T-helper 2 cell treated with Interferon-gamma antibody and Interleukin-4, amounts not matched to agents 5 μg/mL and 100 μg/mL, for 36 hours (primary cell): ENCODE results near the gene CA12.
"Not testable (repeated sequence)": the region's sequence is repeated elsewhere in the genome, so short reads cannot be mapped to it uniquely, and the experiment has no call there.

Experiments
- DNase-seq: peaks from one replicate; pipeline ENCODE4 v3.0.0; 2021; ENCODE audit warnings: low spot score
- H3K27ac Mint-ChIP-seq: one replicate; pipeline ENCODE4 v1.8.0; 2021; ENCODE audit warnings: mild to moderate bottlenecking, mixed read lengths
- H3K27me3 Mint-ChIP-seq: one replicate; pipeline ENCODE4 v1.8.0; 2021; ENCODE audit warnings: low read depth, mixed read lengths
- H3K36me3 Mint-ChIP-seq: one replicate; pipeline ENCODE4 v1.8.0; 2021; ENCODE audit warnings: low read depth, mixed read lengths
- H3K4me1 Mint-ChIP-seq: one replicate; pipeline ENCODE4 v1.8.0; 2021; ENCODE audit warnings: low read depth, mixed read lengths
- H3K4me3 Mint-ChIP-seq: one replicate; pipeline ENCODE4 v1.8.0; 2022; ENCODE audit warnings: mild to moderate bottlenecking, moderate library complexity, mixed read lengths
- H3K9me3 Mint-ChIP-seq: one replicate; pipeline ENCODE4 v1.8.0; 2021; ENCODE audit warnings: mixed read lengths

The CA12 gene

DNA sequence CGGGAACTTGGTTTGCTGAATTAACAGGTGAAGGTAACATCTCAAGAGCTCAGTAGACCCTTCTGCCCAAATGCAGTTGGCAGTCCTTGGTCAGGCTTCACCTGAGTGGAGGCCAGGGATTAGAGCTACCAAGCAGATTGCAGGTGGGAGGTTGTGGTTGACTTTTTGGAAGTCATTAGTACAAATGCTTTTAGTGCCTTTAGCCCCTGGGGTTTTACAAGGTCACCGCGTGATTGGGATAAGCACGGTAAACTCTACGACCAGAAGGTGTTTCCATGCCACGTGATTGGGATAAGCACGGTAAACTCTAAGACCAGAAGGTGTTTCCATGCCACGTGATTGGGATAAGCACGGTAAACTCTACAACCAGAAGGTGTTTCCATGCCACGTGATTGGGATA, 61.2 kb downstream of the CA12 start:
- not testable (repeated sequence) for H3K27ac Mint-ChIP-seq, H3K4me3 Mint-ChIP-seq, H3K36me3 Mint-ChIP-seq, H3K9me3 Mint-ChIP-seq, H3K4me1 Mint-ChIP-seq, DNase-seq, H3K27me3 Mint-ChIP-seq

DNA sequence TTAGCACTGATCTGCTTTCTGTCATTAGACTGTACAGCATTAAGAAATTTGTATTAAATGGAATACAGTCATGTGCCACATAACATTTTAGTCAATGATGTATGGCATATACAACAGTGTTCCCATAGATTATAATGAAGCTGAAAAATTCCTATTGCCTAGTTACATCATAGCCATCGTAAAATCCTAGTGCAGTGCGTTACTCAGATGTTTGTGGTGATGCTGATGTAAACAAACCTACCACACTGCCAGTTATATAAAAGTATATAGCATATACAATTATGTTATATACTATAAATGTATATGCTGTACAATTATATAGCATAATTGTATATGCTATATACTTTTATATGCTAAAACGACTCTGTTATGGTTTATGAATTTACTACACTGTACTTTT, 62.6 kb downstream of the CA12 start:
- no peaks in the 10 kb centered on the region for H3K36me3 Mint-ChIP-seq
- H3K27ac Mint-ChIP-seq = no peak overlapping the region
- no peaks in the 10 kb centered on the region for H3K4me1 Mint-ChIP-seq
- H3K4me3 Mint-ChIP-seq = no peak overlapping the region
- DNase-seq = no peak
- peaks cover 10% of the 10 kb centered on the region for H3K27me3 Mint-ChIP-seq
- H3K9me3 Mint-ChIP-seq = no peaks in the 10 kb centered on the region

DNA sequence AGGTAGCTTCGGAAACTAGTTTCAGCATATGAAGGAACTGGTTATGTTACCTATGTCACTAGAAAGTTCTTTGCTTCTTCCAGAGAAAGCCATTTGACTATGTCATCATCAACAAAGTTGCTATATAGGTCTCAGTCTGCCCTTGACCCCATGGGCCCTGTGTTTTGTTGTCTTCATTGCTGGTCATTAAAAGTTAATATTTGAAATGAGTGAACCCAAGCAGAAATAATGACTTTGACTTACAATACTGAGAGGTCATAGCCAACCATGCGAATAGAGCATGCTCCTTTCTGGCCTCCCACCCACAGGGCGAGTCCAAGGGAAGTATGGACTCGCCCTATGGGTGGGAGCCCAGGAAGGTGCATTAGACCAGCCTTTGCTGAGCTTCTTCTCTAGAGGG, 63.3 kb downstream of the CA12 start:
- H3K4me1 Mint-ChIP-seq = no peaks in the 10 kb centered on the region
- H3K9me3 Mint-ChIP-seq = no peaks in the 10 kb centered on the region
- no peak overlapping the region for H3K27ac Mint-ChIP-seq
- H3K27me3 Mint-ChIP-seq = peaks cover 11% of the 10 kb centered on the region
- no peak overlapping the region for H3K4me3 Mint-ChIP-seq
- no peak for DNase-seq
- H3K36me3 Mint-ChIP-seq = no peaks in the 10 kb centered on the region

DNA sequence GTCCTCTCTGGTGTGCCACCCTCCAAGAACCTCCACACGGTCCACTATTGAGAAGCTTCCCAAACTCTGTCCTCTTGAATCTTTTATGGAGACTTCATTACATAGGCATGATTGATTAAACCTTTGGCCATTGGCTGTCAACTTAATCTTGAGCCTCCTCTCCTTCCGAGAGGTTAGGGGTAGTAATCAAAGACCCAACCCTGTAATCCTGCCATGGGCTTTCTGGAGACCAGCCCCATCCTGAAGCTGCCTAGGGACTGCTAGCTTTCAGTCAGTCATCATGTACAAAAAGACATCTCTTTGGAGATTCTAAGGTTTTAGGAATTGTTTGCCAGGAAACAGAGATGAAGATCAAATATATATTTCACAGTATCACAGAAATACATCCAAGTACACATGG, 67.2 kb downstream of the CA12 start:
- H3K4me1 Mint-ChIP-seq = no peaks in the 10 kb centered on the region

DNA sequence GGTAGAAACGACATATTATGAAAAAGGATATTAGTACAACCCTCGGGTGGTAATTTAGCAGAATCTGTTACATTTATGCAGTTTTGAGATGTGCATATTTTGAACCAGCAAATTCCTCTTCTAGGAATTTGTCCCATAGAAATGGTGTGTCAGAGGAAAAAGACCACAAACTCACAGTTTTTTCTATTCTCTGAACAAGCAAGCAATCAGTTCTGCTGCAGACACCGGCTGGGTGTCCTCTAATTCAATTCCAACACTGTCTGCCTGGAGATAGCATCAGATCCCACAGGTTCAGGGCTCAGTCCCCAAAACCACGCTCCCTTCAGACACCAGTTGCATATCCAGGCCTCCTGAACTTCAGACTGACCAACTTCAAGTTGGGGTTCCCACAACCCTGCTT, 67.8 kb downstream of the CA12 start:
- H3K27ac Mint-ChIP-seq = no peak overlapping the region

More for the DNA sequence above, 67.2 kb downstream of the CA12 start:
- Mint-ChIP-seq H3K9me3 (no peaks in the 10 kb centered on the region), H3K4me3 (no peak overlapping the region), H3K27me3 (peaks cover 11% of the 10 kb centered on the region), H3K27ac (no peak overlapping the region), H3K36me3 (no peaks in the 10 kb centered on the region)
- DNase-seq = no peak

DNA sequence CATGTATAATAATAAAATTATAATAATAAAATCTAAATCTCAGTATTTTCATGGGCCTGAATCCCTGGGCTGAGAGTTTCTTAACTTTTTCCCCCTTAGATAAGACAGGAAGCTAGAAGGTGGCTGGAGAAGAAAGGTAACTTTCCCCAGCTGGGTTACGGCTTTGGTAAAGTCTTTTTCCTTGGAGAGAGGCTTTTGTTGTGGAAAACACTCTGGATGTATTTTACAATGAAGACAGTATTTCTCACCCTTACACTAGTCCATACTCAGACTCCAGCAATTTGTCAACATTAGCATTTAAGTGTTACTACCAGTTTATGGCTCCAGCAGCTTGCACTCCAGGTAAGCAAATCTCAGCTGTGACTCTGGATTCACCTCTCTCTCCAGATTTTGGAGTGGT, 69.4 kb downstream of the CA12 start:
- Mint-ChIP-seq H3K27me3 (peaks cover 6% of the 10 kb centered on the region), H3K4me1 (no peaks in the 10 kb centered on the region), H3K9me3 (no peaks in the 10 kb centered on the region), H3K4me3 (no peak overlapping the region), H3K36me3 (no peaks in the 10 kb centered on the region), H3K27ac (no peak overlapping the region)
- DNase-seq = no peak

More for the DNA sequence above, 67.8 kb downstream of the CA12 start:
- Mint-ChIP-seq H3K9me3 (no peaks in the 10 kb centered on the region), H3K36me3 (no peaks in the 10 kb centered on the region), H3K27me3 (peaks cover 11% of the 10 kb centered on the region), H3K4me3 (no peak overlapping the region), H3K4me1 (no peaks in the 10 kb centered on the region)
- DNase-seq = no peak

DNA sequence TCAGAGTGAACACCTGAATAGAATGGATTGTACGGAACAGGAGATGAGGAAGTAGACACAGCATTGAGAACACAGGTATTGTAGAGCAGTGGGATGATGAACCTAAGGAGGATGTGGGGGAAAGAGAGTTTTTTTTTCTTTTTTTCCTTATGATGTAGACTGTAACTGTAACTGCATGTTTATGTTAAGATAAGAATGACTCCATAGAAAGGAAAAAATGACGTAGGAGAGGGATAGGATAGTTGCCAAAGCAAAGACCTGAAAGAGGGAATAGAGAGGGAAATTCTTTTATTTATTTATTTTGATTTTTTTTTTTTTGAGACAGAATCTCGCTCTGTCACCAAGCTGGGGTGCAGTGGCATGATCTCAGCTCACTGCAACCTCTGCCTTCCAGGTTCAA, 71.0 kb downstream of the CA12 start:
- Mint-ChIP-seq H3K4me1 (no peaks in the 10 kb centered on the region), H3K27me3 (peaks cover 2% of the 10 kb centered on the region), H3K4me3 (no peak overlapping the region), H3K36me3 (peaks cover 4% of the 10 kb centered on the region), H3K27ac (no peak overlapping the region), H3K9me3 (no peaks in the 10 kb centered on the region)
- DNase-seq = no peak

DNA sequence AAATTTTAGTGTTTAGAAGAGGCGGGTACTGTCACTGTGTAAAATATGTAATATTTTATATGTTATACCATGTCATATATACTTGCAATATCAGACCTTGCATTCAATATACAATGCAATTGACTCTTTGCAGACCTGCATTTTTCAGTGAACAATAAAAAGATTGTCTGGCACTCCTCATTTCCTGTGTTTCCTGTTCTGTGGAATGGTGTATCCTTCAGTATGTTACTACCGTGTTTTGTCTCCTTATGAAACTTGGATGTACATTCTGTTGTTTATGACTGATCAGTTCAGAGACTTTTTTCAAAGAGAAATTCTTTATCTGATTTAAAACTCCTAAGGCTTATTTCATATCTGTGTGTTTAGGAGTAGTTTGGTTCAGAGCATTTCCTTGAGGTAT, 72.7 kb downstream of the CA12 start:
- H3K4me3 Mint-ChIP-seq = no peak overlapping the region
- H3K27me3 Mint-ChIP-seq = peaks cover under 1% of the 10 kb centered on the region
- H3K27ac Mint-ChIP-seq = no peak overlapping the region
- DNase-seq = no peak
- peaks cover 4% of the 10 kb centered on the region for H3K36me3 Mint-ChIP-seq
- H3K4me1 Mint-ChIP-seq = no peaks in the 10 kb centered on the region
- no peaks in the 10 kb centered on the region for H3K9me3 Mint-ChIP-seq

DNA sequence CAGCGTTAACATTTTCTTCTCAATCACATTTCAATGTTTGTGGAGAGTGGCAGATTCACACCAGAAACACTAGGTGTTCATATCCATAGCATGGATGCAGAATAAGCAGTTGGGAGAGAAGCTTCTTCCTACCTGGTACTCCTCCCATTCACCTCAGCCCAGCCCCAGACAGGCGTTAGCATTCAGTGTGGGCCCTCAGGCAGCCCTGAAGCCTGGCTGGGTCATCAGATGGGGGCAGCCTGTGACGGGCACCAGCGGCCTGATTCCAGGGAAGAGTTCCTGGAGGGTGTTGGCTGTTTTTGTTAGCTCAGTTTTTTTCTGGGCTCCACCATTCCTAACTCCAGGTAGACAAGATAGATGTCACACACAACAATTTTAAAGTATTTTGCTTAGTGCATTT, 73.2 kb downstream of the CA12 start:
- Mint-ChIP-seq H3K36me3 (peaks cover 4% of the 10 kb centered on the region), H3K27me3 (no peaks in the 10 kb centered on the region), H3K4me1 (no peaks in the 10 kb centered on the region), H3K27ac (no peak overlapping the region), H3K4me3 (no peak overlapping the region), H3K9me3 (no peaks in the 10 kb centered on the region)
- no peak for DNase-seq

DNA sequence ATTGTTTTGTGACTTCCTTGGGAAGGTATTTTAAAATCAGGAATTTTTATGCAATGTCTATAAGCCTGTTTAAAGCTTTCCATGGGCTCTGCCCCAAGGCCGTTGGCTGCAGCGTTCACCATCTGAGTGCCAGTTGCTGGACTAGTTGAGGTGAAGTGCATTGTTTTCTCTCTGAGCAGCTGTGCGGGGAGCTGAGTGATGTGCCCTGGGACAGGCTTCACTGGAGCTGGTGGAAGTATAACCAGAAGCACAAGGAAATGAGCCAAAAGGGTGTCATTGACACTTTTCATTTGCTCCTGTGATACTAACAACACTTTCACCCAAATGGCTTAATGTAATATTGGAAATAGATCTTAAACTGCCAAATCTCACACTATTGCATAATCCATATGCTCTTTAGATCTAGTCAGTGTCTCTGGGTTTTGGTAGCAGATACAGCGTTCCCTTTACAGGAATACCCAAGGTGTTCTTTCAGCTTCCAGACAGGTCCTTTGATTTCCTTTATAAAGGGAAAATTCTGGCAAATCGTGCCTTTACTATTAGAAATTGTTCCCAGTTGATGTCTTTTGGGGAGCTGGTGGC, 75.1 kb downstream of the CA12 start:
- peaks cover 4% of the 10 kb centered on the region for H3K36me3 Mint-ChIP-seq
- no peaks in the 10 kb centered on the region for H3K9me3 Mint-ChIP-seq
- H3K27ac Mint-ChIP-seq = no peak overlapping the region
- no peaks in the 10 kb centered on the region for H3K27me3 Mint-ChIP-seq
- DNase-seq = no peak
- no peak overlapping the region for H3K4me3 Mint-ChIP-seq
- no peaks in the 10 kb centered on the region for H3K4me1 Mint-ChIP-seq

DNA sequence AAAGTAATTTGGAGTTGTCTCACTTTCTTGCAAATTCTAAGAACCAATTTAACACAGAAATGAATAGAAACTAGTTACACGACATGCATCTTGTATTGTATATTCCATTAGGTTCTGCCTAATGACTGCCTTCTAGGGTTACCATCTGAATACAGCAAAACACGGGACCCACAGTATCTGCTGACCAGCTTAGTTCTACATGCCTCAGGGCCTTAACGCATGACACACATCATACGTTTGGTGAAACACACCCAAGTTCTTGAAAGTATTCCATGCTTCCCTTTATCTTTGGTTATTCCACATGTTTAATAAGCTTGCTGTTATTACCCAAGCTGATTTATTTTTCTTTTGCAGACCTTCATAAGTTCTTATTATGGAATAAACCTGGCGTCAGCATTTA, 76.4 kb downstream of the CA12 start:
- DNase-seq = no peak
- H3K36me3 Mint-ChIP-seq = peaks cover 4% of the 10 kb centered on the region
- H3K27ac Mint-ChIP-seq = no peak overlapping the region
- no peak overlapping the region for H3K4me3 Mint-ChIP-seq
- no peaks in the 10 kb centered on the region for H3K27me3 Mint-ChIP-seq
- no peaks in the 10 kb centered on the region for H3K9me3 Mint-ChIP-seq
- no peaks in the 10 kb centered on the region for H3K4me1 Mint-ChIP-seq

DNA sequence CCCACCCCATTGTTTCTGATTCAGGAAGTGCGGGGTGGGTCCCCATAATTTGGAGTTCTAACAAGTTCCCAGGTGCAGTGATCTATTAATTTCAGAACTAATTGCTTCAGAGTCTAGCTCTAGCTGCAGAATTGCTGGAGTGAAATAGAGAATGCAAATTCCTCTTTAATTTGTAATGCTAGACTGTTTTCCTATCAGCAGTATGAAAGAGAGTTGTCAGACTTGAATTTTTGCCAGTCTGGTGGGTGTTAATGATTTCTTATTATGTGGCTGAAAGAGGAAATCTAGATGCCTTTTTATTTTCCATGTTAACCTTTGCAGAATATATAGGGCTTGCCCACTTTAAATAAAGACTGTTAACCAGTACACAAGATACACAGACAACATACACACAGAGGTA, 80.6 kb downstream of the CA12 start:
- no peak overlapping the region for H3K4me3 Mint-ChIP-seq
- DNase-seq = no peak
- H3K27me3 Mint-ChIP-seq = no peaks in the 10 kb centered on the region
- H3K36me3 Mint-ChIP-seq = no peaks in the 10 kb centered on the region
- H3K4me1 Mint-ChIP-seq = no peaks in the 10 kb centered on the region
- H3K9me3 Mint-ChIP-seq = no peaks in the 10 kb centered on the region
- no peak overlapping the region for H3K27ac Mint-ChIP-seq

DNA sequence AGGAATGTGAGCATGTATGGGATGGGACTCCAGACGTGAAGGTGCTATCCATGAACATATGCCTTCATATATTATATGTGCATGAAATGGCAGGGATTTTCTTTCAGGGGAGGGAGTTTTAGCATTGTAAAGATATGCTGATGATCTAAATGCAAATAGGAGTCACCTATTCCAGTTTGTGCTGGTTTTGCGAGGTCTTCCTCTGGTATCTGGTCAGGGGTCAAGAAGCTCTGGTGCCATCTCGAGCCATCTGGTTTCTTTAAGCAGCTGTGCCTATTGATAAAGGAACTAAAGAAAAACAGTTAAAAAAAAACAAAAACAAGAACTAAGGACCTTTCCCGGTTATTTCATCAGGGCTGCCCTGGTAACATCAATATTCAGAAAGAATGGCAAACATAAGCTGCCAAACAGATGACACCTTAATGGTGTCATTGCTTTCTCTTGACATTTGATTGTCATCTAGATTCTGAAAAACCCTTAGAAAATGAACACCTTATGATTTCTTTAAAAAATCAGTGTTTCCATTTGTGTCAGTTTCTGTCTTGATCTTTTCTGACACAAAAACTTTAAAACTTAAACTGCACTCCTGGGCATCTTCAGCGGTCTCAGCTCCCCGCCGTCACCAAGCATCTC, 81.6 kb downstream of the CA12 start:
- no peak for DNase-seq
- Mint-ChIP-seq H3K9me3 (no peaks in the 10 kb centered on the region), H3K4me1 (no peaks in the 10 kb centered on the region), H3K27me3 (no peaks in the 10 kb centered on the region), H3K36me3 (no peaks in the 10 kb centered on the region), H3K4me3 (no peak overlapping the region), H3K27ac (no peak overlapping the region)

DNA sequence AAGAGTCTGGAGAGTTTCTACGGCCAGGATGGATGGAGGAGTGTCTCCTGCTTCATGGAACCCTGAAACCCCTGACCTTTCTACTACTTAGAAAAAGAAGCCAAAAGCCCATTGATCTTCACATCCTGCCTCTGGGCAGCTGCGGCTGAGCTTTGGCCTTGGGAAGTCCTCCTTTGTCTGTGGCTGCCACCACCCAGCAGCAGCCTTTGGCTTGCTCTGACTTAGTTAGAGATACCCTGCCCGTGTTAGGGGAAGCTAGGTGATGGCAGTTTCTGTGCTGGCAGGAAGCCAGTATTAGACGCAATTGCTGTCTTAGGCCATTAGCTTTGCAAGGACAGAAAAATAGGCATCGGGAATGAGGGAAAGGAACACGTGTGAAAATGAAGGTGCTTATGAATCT, 85.5 kb downstream of the CA12 start:
- Mint-ChIP-seq H3K36me3 (no peaks in the 10 kb centered on the region), H3K9me3 (no peaks in the 10 kb centered on the region), H3K27ac (no peak overlapping the region), H3K4me3 (no peak overlapping the region), H3K27me3 (no peaks in the 10 kb centered on the region), H3K4me1 (no peaks in the 10 kb centered on the region)
- DNase-seq = no peak

DNA sequence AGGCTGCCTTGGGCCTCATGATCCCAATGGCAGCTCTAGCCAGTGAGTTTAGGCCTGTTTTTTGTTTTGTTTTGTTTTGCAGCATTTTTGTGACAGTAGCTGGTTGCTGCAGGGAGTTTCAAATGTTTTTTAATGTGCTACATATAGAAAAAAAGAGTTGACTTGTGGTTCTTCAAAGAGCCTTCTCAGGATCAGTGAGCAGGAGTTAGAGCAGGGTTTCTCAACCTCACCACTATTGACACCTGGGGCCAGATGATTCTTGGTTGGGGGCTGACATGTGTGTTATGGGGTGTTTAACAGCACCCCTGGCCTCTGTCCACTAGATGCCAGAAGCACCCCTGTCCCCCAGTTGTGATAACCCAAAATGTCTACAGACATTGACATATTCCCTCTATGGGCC, 86.3 kb downstream of the CA12 start:
- DNase-seq = no peak
- Mint-ChIP-seq H3K36me3 (no peaks in the 10 kb centered on the region), H3K4me1 (no peaks in the 10 kb centered on the region), H3K27me3 (no peaks in the 10 kb centered on the region), H3K27ac (no peak overlapping the region), H3K4me3 (no peak overlapping the region), H3K9me3 (no peaks in the 10 kb centered on the region)
